GM19324 (cell line): Measurements from ENCODE around the gene MFNG.
"Not testable (repeated sequence)": the region's sequence is repeated elsewhere in the genome, so short reads cannot be mapped to it uniquely, and the experiment has no call there.

ENCODE experiments used
- ATAC-seq: cut with Tn5 transposase; IDR thresholded peaks from one replicate; pipeline ENCODE4 v1.9.1; 2021; ENCODE audit warnings: mild to moderate bottlenecking, moderate library complexity; ENCODE audit not compliant: unreplicated experiment, low FRiP score

MFNG gene

DNA sequence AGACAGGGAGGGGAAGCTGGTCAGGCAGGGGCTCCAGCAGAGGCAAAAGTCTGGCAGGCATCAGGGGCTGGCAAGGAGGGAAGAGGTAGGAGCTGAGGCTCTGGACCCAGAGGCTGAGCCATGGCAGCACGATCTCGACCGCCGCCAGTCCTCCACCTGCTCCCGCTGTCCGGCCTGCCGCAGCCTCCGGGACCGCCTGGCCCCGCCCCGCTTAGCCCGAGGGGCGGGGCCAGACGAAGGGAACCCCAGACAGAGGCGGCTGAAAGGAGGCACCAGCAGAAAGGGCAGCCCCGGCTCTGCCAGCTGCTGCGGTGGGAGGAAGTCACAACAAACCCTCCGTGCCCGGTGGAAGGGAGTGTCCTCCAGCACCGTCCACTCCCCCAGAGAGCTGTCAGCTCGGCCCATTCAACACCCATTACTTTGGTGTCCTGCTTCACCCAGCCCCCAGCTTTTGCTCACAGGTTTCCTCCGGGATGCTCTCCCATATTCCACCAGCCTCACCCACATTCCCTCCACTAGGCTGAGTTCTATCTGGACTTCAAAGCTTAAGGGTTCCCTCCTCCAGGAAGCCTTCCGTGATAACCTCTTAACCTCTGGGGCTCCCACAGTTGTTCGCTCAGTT, at the start of gene MFNG:
Gene MFNG (minus strand): TSS at position 161 of the 622 bp plus-strand sequence. CDS start 207 bp downstream, outside the sequence.
- peak; percentile 58 for ATAC-seq

GRCh38 chr22:37535159-37535558, 49.0 kb upstream of the MFNG start:
- no peak for ATAC-seq

DNA sequence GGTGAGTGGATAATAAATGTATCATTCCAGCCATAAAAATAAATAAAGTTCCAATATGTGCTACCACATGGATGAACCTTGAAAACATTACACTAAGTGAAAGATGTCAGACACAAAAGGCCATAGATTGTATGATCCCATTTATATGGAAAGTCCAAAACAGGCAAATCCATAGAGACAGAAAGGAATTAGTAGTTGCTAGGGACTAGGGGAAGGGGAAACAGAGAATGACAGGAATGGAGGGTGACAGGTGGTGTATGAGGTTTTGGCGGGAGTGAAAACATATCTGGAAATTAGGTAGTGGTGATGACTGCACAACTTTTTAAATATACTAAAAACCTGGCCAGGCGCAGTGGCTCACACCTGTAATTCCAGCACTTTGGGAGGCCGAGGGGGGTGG, 48.3 kb upstream of the MFNG start:
- no peak for ATAC-seq

DNA sequence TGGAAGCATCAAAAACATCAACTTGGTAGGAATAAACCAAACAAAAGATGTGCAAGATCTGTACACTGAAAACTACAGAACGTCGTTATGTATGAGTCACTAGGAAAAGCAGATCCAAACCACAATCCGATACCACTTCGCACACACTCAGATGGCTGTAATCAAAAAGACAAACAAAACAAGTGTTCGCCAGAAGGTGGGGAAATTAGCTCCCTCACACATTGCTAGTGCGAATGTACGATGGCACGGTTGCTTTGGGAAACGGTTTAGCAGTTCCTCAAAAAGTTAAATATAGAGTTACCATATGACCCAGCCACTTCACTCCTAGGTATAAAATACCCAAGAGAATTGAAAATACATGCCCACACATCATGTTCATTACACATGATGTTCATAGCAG, 47.8 kb upstream of the MFNG start:
- no peak for ATAC-seq

DNA sequence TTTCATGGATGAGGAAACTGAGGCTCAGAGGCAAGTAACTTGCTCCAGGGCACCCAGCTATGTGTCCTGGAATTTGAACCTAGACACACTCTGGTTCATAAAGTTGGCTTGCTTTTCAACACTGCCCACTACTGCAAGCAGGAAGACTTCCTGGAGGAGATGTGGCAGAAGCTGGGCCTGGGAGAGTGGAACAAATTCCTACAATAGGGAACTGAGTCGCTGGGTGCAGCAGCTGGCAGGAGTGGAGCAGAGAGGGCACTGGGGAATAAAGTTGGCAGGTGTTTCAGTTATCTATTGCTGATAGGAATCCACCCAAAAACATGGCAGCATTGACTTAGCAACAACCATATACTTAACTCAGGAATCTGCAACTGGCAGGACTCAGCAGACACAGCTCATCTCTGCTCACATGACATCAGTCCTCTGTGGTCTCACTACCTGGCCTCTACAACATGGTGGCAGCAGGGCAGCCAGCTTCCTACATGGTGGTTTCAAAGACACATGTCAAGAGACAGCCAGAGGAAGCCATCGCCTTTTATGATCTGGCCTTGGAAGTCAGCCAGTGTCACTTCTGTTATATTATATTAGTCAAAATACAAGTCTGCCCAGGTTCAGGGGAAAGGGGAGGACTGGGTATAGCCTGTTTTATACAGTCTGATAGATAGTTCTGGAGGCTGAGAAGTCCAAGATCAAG, 43.6 kb upstream of the MFNG start:
- ATAC-seq: no peak

GRCh38 chr22:37527952-37528351, 41.8 kb upstream of the MFNG start:
- ATAC-seq: not testable (repeated sequence)

- not testable (repeated sequence) for ATAC-seq
These were observed 41.0 kb upstream of the MFNG start for GRCh38 chr22:37527081-37527752.

- ATAC-seq: no peak
These were observed 40.2 kb upstream of the MFNG start for GRCh38 chr22:37526376-37526775.

DNA sequence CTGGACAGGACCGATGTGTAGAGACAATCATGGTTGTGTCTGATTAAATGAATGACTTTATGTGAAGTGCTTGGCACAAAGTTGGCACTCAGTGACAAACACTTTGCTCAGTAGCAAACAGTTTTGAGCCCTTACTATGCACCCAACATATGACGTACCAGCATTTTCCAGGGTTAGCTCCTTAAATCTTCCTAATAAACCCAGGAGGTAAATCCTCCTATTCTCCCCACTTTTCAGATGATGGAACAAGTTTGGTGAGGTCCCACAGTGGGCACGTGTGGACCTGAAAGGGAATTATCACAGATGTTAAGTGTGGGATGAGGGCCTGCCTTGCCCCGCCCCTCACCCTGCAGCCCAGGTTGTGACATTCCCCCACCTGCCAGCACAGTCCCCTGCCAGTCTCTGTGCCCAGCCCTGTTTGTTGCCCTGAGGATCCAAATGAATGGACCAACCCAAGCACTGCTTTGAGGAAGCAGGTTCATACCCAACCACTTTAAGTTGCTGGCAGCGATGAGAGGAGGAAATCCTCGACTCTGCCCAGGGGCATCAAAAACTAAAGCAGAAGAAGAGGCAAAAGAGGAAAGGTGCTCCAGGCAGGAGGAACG, 39.7 kb upstream of the MFNG start:
- no peak for ATAC-seq

DNA sequence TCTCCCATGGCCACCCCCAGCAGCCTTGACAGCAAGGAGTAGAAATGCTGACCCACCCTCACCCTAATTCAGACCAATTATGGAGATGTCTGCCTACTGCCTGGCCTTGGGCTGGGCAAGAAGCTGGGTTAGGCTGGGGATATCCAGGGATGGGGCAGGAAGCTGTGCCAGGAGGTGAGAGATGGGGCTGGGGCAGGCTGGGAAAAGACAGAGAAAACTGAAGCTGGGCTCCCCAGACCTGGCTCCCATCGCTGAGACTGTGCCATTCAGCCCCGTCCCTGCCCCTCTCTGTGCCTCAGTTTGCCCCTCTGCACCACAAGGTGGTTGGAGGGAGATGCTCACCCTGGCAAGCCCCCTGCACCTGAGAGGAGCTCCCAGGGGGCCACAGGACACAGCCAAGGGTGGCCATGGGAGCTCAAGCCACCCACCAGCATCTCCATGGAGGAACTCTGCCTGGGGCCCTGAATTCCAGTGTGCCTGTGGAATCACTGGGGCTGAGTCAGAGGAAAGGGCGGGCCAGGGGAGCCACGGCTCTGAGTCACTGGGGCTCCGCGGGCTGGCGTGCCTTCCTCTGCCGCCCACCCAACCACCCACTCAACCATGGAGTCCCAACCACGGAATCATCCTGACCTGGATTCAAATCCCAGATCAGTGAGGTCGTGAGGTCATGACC, 39.0 kb upstream of the MFNG start:
- ATAC-seq: no peak

- ATAC-seq: no peak
These were observed 36.3 kb upstream of the MFNG start for GRCh38 chr22:37522482-37522881.

DNA sequence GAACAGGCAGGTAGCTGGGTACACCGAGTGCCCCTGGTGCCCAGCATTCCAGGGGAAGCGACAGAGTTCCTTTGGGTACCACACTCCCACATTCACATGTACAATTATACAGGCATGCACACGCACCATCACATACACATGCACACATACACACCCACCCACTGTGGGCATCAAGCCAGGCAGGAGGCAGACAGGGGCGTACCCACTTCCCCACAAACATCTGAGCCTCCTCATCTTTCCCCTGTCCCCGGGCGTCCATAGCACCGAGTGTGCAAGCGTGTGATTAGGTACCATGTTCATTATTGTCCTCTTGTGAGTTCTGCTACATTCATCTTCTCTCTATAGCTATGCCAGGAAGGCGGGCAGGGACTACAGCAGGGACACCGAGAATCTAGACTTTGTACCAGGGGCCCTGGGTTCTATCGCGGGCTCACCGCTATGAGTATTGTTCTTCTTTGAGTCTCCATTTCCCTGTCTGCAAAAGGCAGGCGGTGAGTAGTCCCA, 35.1 kb upstream of the MFNG start:
- ATAC-seq: no peak

DNA sequence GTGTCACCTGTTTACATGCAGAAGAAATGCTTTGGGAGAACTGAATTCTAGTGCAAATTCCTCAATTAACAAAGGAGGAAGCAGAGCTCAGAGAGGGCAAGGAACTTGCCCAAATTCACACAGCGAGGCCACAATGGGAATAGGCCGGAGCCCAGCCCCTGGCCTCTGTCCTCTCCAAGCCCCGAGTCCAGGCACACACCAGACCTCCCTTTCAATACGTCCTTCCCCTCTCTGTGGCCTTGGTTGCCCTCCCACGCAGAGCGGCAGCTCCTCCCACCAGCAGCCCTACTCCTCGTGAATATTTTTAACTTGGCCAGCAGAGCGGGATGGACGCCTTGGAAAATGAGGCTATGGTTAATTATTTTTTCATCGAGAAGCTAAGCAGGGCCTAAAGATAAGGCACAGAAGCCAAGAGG, 34.6 kb upstream of the MFNG start:
- ATAC-seq: no peak

GRCh38 chr22:37519268-37520195, 33.3 kb upstream of the MFNG start, which contains the start of gene CARD10:
Gene CARD10 (minus strand): TSS chr22:37519415. CDS start chr22:37519200, 215 bp downstream.
- ATAC-seq: no peak

DNA sequence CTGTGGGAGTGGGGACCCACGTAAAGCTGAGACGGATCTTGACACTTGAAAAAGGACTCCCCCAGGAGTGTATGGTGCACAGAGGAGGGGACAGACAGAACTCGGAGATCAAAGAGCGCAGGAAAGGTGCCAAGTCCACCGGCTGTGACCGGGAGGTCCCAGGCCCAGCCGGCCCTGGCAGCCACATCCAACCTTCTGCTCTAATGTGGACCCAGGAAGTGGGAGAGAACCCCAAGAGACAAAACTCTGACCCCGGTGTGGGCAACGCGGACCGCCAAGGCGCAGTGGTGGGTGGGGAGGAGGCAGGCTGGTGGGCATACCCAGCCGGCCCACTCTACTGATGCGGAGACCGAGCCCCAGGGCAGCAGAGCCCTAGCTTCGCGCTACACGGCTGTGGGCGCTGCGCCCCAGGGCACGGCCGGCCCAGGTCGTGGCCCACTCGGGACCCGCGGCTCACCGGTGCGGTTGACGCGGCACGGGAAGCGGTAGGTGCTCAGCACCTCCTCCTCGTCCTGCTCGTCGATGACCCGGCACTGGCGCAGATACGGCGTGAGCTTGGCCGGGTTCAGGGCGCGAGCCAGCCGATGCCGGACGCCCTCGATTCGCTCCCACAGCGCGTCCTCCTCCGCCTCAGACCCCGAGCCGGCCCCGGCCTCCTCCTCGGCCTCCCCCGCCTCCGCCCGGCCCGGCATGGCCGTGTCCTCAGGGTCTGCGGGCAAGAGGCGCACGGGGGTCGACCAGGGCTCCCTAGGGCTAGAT, 32.5 kb upstream of the MFNG start:
- no peak for ATAC-seq

- no peak for ATAC-seq
These were observed 31.8 kb upstream of the MFNG start for GRCh38 chr22:37517826-37518450.

DNA sequence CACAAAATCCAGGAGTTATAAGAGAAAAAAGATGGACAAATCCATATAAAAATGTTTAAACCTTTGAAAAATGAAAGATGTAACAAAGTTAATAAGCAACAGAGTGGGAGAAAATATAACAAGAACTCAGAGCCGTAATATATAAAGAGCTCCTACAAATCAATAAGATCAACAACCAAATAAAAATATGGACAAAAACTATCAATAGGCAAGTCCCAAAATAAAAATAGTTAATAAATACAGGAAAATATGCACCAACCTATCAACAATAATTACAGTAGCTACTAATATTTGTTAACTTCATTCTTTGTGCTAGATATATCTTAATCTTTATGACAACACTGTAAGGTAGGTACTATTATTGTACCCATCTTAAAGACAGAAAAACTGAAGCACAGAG, 30.3 kb upstream of the MFNG start:
- ATAC-seq: no peak

DNA sequence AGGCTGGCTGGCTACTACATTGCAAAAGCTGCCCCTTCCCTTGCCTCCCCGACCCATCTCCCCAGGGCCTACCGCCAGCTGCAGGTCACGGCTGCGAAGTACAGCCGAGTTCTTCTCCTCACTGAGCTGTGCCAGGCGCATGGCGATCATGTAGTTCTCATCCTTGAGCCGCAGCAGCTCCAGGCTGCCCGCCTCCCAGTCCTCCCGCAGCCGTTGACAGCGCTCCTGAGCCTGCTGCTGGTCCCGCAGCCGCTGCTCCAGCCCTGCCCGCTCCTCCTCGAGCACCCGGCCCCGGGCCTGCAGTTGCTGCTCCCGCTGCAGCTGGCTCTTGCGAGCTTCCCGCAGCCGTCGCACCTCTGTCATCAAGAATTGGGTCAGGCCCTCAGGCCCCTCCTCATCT, 29.7 kb upstream of the MFNG start:
- no peak for ATAC-seq
